Fibroblast of skin of left quadriceps (primary cell): ENCODE measurements around the gene SMARCAD1.
"Not testable (repeated sequence)": the region's sequence is repeated elsewhere in the genome, so short reads cannot be mapped to it uniquely, and the experiment has no call there.

Experiments used
- DNase-seq, 2 experiments: peaks; one replicate each; pipeline ENCODE4 v3.0.0-alpha.2; 2013; ENCODE audit warnings: low read depth in 2 of 2

Gene SMARCAD1

DNA sequence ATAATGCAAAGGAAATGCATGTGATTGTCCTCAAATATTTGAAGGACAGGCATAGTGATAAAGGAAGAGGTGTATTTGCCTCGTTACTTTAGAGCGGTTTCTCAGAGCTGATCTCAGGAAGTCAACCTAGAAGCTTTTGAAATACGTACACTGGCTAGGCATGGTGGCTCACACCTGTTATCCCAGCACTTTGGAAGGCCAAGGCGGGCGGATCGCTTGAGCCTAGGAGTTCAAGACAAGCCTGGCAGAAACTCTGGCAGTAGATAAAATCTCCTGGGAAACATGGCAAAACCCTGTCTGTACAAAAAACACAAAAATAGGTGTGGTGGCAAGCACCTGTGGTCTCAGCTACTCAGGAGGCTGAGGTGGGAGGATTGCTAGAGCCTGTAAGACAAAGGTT lies 24.9 kb downstream of the SMARCAD1 start:
- DNase-seq: no peak

DNA sequence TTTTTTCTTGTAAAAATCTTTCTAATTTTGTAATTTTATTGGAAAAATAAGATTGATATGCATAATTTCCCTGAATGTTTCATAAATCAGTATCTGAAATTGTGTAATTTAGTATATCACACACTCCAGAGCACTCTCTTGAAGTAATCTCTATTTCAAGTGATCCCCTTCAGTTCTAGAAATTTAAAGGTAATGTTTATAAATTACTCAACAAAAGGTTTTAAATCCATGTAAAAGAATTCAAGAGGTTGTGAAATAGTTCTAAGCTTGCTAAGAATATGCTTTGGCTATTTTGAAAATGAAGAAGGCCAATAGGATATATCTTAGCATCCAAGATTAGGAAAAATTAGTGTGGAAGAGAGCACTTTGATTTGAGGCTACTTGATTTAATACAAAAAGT lies 28.2 kb downstream of the SMARCAD1 start:
- no peak for DNase-seq

DNA sequence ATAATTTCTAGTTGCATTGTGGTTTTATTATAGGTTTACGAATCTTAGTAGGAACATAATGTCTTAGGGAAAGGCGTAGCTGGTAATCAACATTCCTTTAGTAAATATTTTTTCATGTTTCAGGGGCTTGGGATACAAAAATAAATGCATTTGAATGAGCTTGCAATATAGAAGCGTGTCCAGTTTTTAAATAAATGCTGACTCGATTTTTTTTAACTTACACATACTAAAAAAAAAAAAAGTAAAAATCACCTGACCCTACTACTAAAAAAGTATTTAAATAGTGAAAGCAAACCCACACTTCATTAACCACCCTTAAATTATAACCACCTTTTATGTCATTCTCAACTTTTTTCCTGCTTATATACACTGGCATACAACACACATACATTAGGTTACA lies 29.6 kb downstream of the SMARCAD1 start:
- DNase-seq: no peak

DNA sequence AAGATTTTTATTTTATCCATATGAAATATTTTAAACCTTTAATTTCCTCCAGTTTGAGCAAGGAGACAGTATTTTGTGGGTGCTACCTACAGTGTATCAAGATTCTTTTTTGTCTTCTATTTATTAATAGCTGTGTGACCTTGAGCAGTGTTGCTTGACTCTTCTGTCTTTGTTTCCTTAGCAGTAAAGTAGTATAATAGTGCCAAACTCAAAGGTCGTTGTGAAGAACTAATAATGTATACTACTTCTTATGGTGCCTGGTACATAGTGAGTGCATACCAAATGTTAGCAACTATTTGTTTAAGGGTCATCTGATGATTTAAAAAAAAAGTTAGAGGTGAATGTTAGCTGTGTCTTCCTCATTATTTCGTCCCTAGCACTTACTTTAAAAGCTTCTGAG lies 30.5 kb downstream of the SMARCAD1 start:
- DNase-seq: no peak

DNA sequence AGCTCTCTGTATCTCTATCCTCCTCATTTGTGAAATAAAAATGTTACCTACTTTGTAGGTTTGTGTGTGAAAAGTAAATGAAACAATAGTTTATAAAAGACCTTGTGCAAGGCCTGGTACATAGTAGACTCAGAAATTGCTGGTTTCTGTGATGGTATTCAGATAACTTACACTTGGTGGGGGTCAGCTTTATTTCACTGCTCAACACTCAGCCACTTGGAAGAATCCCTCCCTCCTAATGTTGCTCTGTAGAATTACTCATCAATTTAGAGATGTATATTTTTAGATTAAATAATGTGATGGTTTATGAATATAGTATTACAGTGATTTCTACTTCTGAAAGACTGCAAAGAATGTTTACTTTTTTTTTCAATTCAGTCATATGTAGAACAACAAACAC lies 32.7 kb downstream of the SMARCAD1 start:
- no peak for DNase-seq

DNA sequence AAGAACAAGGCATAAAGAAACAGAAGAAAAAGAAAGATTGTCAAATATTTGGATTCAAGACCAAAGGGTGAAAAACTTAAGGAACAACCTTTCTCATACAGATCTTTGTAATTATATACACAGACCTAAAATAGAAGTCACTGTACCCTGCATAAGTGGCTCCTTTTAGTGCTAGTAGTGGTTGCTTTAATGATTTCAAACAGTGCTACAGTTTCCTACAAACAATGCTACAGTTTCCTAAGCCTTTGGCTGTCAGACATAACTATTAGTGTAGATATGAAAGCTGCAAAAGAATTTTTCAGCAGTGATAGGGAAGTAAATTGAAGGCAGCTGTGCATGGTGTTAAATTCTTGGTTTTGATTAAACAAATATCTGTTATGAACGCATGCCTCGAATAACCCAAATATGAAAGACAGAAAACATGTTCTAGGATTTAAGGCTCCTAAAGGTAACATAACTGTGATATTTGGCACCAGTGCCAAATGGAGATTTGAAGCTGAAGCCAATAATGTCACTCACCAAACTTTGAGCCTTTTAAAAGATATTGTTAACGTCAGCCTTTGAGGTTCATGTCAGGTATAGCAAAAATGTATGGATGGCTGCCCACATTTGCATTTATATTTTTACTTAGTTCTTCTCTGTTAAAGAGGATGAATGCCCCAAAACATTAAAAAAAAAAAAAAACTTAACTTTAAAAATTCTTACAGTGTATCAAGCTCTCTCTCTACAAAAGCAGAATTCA lies 36.6 kb downstream of the SMARCAD1 start:
- no peak for DNase-seq

DNA sequence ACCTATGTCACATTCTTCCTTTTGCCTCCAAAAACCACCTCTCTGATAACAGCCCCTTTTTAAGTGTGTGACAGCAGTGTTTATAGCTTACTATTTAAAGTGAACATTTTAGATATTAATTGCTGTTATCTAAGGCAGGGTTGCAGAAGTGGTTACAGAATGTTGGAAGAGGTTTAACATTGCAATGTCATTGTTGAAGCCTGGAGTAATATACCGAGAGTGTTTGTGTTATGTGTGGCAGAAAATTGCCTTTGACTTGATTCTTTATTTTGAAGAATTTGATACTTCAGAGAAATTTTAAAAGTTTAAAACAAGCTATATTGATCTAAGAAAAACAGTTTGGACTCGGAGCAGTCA lies 37.1 kb downstream of the SMARCAD1 start:
- DNase-seq: no peak

DNA sequence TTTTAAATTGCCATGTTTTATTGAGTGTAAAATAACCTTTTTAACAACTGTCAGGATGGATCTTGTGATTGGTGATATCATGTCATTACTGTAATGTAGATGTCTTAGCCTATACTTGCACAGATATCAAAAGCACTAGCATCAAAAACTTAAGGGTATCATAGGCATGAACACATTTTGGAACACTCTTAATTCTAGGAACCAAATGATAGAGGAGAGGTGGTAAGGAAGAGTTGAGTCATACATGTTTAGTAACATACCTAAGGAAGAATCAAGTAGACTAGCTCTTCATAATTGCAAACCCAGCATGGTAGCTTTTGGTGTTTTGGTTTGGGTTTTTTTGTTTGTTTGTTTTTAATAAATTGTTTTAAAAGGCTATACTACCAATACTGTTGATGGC lies 43.4 kb downstream of the SMARCAD1 start:
- no peak for DNase-seq

DNA sequence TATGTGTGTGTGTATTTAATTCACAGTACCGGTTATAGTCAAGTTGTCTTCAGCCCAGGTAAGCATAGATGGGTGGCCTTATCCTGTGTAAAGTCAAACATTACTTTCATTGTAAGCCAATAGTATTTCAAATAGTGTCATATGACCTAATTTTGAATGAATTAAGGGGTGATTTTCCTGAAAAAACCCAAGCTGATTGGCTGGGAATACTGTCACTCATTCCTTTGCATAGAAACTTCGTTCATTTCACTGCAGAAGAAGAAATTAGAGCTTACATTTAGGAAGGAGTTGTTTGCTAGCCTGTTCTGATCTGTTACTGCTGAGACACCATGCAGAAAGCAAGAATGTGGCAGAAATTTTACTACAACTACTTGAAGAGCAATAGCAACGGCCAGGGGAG lies 45.4 kb downstream of the SMARCAD1 start:
- no peak for DNase-seq

DNA sequence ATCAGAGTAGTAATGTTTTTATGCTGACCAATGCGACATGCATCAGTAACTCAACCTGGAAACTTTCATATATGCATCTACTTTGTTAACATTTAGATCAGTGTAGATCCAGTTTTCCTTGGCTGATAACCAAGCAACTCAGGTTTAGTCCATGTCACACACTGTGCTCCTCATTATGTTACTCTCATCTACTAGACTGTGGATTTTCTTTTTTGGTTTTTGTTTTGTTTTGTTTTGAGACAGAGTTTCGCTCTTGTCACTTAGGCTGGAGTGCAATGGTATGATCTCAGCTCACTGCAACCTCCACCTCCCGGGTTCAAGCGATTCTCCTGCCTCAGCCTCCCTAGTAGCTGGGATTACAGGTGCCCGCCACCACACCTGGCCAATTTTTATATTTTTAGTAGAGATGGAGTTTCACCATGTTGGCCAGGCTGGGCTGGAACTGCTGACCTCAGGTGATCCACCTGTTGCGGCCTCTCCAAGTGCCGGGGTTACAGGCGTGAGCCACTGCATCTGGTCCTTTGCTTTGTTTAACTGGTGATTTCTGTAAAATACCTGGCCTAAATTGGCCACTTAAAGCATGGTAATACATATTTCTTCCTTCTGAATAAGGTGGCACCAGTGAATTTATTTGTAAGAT lies 48.6 kb downstream of the SMARCAD1 start:
- DNase-seq: no peak

DNA sequence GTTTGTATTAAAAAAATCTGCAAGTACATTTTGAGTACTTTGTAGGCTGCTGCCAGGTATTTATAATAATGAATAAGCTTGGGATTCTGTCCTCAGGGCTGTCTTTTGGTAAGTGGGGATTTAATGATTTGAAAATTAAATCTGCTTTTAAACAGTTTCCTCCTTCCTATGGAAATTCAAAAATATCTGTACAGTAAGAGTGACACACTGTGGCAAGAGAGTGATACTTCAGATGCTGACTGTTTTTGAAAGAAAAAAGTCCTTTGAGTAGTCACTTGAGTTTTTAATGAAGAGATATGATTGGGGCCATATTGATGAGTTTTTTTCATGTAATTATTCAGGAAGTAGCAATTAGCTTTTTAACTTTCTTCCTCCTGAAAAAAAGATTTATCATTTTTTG lies 49.2 kb downstream of the SMARCAD1 start:
- DNase-seq: no peak

DNA sequence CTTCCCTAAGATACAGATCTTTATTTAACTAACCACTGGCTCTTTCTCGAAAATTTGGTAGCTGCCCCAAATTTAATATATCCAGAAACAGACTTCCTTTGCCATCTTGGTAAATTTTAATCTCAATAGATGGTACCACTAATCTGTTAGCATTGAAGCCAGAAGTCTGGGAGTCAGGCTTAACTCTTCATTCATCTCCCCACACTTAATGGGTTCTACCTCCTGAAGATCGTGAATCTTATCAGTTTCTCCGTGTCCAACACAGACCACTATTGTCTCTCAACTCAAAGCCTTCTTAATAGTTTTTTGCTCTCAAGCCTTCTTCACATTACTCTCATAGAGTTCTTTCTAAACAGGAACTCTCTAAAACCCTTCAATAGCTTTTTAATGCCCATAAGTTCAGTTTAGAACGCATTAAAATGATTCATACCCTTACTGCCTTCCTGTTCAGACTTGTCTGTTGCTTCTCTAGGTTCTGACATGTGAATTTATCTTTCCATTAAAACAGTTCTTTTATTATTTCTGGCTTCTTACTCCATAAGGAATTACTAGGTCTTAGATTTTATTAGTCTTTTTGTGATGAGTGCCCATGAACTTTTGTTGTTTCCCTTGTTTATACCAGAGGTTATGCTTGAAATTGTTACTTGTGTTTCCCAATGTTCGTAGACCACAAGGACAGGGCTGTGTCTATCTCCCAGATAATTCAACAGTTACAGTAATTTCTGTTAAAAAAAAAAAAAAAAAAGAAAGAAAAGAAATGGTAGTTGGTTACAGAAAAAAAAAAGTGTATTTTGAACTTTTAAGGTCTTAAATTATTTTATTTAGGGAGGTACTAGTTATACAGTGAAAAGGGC lies 54.7 kb downstream of the SMARCAD1 start:
- DNase-seq: no peak

DNA sequence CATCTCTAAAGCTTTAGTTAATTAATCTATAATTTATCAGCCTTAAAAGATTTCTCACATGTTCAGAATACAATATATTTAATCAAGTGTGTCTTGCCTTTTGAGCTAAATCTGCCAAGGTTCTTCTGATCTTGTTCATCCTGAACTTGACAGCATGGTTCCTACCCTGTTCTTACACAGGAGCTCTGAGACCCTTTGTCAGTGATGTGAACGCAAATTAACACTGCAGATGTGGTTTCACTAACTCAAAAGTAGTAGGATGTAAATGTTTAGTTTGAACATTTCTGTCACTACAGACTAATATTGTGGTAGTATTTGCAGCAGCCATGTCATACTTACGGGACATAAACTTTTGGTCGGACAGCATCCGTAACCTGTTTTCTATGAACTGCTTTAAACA lies 59.4 kb downstream of the SMARCAD1 start:
- DNase-seq: no peak

DNA sequence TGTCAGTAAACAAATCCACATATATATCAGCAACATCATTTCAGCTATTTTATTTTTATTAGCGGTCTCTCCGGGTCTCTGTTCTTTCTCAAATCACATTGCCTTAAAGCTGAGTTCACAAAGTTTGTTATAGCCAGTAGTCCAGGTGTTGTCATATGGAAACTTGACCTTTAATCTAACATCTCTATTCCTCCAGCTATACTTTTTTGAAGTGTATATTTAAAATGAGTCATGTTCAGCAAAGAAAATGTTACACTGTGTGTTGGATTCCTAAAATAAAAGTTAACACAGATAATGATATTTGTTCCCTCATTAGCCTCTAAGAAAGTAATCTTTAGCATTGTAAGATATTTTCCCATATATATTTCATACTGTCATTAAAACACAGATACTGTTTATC lies 63.6 kb downstream of the SMARCAD1 start:
- no peak for DNase-seq

DNA sequence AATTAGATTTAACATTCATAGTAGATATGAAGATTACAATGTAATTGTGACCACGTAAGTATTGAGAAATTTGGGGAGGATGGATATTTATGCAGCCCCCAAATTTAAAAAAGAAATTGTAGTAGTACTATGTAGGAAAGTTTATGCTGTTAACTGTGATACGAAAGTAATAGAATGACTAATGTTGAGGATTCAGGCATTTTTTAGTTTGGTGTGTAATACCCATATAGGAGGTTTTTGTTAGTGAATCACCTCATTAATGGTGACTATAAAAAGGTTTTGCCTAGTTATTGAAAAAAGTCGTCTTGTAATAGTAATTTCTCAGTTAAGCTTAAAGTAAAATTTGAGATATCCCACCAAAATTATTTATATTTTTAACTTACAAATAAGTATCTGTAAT lies 67.2 kb downstream of the SMARCAD1 start:
- peak; percentile 14 to 17 for DNase-seq

DNA sequence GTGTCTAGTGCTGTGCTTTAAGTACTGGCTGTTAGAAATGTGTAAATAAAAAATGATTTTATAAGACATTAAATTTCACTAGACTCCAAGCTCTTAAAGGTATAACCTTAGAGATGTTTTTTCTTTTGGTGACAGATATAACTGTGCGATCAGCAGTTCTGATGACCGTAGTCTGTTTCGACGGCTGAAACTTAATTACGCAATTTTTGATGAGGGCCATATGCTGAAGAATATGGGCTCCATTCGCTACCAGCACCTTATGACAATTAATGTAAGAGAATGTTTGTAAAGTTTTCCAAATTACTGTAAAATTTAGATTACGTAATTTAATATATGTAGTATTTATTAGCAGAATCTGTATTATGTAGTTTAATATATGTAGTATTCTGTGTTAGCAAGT lies 68.5 kb downstream of the SMARCAD1 start:
- no peak for DNase-seq

DNA sequence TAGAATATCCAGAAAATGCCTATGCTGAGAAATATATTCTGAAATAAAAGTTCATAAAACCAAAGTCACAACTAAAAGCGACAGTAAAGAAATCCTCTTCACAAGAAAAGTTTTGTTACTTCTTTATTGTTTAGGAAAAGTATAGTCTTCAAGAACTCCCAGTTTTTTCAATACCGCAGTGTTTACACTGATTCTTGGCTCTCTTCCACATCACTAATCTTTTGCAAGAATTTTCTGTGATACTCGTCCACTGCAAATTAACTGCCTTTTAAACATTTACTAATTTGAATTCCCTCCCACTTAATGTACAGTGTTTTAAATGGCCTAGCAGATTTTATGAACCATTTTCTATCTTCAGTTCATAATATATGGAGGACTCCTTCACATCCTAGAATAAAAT lies 69.9 kb downstream of the SMARCAD1 start:
- DNase-seq: no peak

DNA sequence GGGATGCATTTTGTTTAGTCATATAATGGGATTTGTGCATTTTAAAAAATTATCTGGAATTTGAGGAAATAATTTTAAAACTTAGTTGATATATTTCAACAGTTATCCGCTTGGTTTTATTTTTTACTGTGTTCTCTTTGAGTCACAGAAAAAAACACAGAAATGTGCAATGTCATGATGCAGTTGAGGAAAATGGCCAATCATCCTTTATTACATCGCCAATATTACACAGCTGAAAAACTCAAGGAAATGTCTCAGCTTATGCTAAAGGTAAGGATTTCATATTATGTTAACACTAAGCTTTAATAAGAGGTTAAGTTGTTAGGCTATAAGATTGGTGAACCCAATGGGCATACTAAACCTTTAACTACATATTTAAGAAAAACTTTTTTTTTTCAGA lies 71.1 kb downstream of the SMARCAD1 start:
- no peak for DNase-seq

DNA sequence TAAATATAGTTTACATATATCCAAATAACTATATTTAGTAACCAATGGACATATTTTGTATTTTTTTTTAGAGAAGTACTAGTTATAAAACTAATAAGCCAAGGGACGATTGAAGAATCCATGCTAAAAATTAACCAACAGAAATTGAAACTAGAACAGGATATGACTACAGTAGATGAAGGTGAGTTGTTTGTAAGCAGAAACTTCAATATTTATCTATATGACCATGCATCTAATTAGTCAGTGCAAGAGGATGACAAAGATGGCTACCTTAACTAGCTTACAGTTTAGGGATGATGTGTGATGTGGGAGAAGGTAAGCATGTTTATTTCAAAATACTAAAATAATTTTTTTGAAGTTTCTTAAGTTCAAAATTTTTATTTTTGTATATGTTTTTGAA lies 77.2 kb downstream of the SMARCAD1 start:
- no peak for DNase-seq

DNA sequence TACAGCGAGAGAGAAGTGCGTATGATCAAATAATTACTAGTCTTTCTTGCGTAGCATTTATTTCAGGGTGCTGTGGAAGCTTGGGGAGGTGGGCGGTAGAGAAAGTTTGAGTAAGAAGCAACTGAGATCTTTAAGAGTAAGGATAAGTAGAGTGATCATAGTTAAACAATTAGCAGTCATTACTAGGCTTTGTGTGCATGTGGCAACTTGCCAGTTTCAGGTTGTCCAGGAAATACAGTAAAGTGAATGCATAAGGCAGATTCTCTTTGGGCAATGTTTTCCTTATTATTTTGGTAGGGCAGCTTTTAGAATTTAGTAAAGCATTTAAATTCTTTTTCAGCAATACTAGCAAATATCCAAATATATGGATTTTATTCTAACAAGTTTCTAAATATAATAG lies 78.0 kb downstream of the SMARCAD1 start:
- DNase-seq: no peak

DNA sequence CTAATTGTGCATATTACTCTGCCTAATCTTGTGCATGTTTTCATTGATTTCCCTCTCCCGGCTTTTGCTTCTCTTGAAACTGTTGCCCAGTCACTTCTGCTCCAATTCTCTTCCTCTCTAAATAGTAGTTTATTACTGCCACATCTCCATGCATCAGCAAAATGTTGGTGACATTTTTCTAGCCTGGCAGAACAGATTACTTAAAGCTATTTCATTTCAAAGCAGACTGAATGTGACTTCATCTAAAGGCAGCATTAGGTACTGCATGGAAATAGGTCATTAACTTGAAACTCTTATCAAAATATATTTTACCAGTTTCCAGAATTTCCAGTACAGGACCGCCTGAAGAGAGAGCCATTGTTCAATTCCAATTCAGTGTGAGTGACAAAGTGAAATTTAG lies 82.6 kb downstream of the SMARCAD1 start:
- DNase-seq: no peak

DNA sequence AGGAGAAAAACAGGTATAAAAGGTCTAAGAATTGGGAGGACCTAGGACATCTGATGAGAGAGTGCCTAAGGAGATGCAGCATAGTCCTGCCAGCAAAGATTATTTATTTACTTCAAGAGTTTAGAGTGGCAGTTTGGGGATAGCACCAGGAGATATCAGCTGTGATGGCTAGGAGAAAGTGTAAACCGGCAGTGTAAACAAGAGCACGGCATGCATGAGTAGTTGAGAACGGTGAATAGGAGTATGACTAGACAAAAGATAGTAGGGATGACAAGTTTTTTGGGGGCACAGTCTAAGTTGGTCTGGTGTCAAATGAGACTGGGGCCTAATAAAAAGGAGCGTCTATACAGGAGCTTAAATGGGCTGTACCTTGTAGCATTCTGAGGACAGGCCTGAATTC lies 86.3 kb downstream of the SMARCAD1 start:
- DNase-seq: not testable (repeated sequence)

DNA sequence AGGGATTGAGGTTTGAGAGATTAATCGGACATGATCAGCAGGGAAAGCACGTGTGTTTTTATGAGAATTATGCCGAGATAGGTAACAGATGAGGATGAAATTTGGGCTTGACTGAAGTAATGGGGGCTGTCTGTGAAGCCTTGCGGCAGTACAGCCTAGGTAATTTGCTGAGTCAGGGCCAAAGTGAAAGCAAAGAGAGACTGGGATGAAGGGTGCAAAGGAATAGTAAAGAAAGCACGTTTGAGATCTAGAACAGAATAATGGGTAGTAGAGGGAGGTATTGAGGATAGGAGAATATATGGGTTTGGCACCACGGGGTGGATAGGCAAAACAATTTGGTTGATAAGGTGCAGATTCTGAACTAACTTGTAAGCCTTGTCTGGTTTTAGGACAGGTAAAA lies 87.8 kb downstream of the SMARCAD1 start:
- DNase-seq: not testable (repeated sequence)
